NCI-H446 treated with DMSO at 0.1 percent for 48 hours (cell line): Measurements from ENCODE around the gene IER2.
"Not testable (repeated sequence)": the region's sequence is repeated elsewhere in the genome, so short reads cannot be mapped to it uniquely, and the experiment has no call there.

Experiments
- DNase-seq: peaks from one replicate; lab custom pipeline; 2025; lab: John Stamatoyannopoulos, UW

IER2 gene

GRCh38 chr19:13139633-13140311, 10.4 kb upstream of the IER2 start:
- no peak for DNase-seq

GRCh38 chr19:13146763-13147563, 3.2 kb upstream of the IER2 start:
- no peak for DNase-seq

- DNase-seq, result not testable (repeated sequence)
Observed at GRCh38 chr19:13149173-13149627, 1.0 kb upstream of the IER2 start.

- DNase-seq, result no peak
Observed at GRCh38 chr19:13149628-13150186, 504 bp upstream of the IER2 start.

- DNase-seq, result no peak
Observed at GRCh38 chr19:13150931-13151604, 857 bp downstream of the IER2 start.

GRCh38 chr19:13151605-13152355, 1.6 kb downstream of the IER2 start:
- peak; percentile 97 for DNase-seq

GRCh38 chr19:13152356-13152973, 2.3 kb downstream of the IER2 start:
- no peak for DNase-seq

GRCh38 chr19:13152974-13153568, 2.9 kb downstream of the IER2 start:
- peak; percentile 92 for DNase-seq

- DNase-seq, result no peak
Observed at GRCh38 chr19:13153569-13154240, 3.5 kb downstream of the IER2 start.

GRCh38 chr19:13154241-13154778, 4.1 kb downstream of the IER2 start:
- DNase-seq, result peak; percentile 15

- DNase-seq, result no peak
Observed at GRCh38 chr19:13154911-13155471, 4.8 kb downstream of the IER2 start.

- no peak for DNase-seq
Observed at GRCh38 chr19:13155472-13156359, 5.5 kb downstream of the IER2 start.

- no peak for DNase-seq
Observed at GRCh38 chr19:13159713-13160112, 9.5 kb downstream of the IER2 start.

- DNase-seq, result no peak
Observed at GRCh38 chr19:13160557-13160956, 10.3 kb downstream of the IER2 start.

- DNase-seq, result peak; percentile 58
Observed at GRCh38 chr19:13162724-13163608, 12.8 kb downstream of the IER2 start.

- DNase-seq, result no peak
Observed at GRCh38 chr19:13163609-13164342, 13.6 kb downstream of the IER2 start.
